H9 (cell line): ENCODE results near the gene HSPE1. TPM values are rescaled to one million over a fixed set of nuclear protein-coding genes. Genes with fewer than 3 reads are reported as not detected.

Experiments
- DNase-seq: peaks from one replicate; pipeline ENCODE4 v3.0.0-alpha.2; 2017
- H2AFZ ChIP-seq: one replicate; pipeline ENCODE4 v1.6.1; 2013; ENCODE audit warnings: mild to moderate bottlenecking, low read length, control low read depth, moderate library complexity
- H2AK5ac ChIP-seq: 2 replicates; pipeline ENCODE4 v1.6.1; 2013; ENCODE audit warnings: low read length, control low read depth, mixed read lengths; ENCODE audit not compliant: insufficient read length
- H2BK120ac ChIP-seq: one replicate; pipeline ENCODE4 v1.6.1; 2013; ENCODE audit warnings: low read depth, mild to moderate bottlenecking, low read length, control low read depth, inconsistent platforms; ENCODE audit not compliant: poor library complexity, severe bottlenecking
- H2BK12ac ChIP-seq: 2 replicates; pipeline ENCODE4 v1.6.1; 2013; ENCODE audit warnings: low read length, control low read depth, mixed read lengths, low read depth; ENCODE audit not compliant: insufficient read length
- H2BK15ac ChIP-seq: 2 replicates; pipeline ENCODE4 v1.6.1; 2013; ENCODE audit warnings: low read depth, low read length, control low read depth
- H2BK20ac ChIP-seq: one replicate; pipeline ENCODE4 v1.6.1; 2013; ENCODE audit warnings: low read depth, mild to moderate bottlenecking, low read length, control low read depth, inconsistent platforms; ENCODE audit not compliant: poor library complexity, severe bottlenecking
- H2BK5ac ChIP-seq: 2 replicates; pipeline ENCODE4 v1.6.1; 2013; ENCODE audit warnings: low read length, control low read depth, mixed read lengths; ENCODE audit not compliant: insufficient read length
- H3K14ac ChIP-seq: 2 replicates; pipeline ENCODE4 v1.6.1; 2013; ENCODE audit warnings: low read length, control low read depth; ENCODE audit not compliant: insufficient read depth
- H3K18ac ChIP-seq: 2 replicates; pipeline ENCODE4 v1.6.1; 2013; ENCODE audit warnings: low read depth, mild to moderate bottlenecking, mixed read lengths, low read length, control low read depth; ENCODE audit not compliant: insufficient read length
- H3K23ac ChIP-seq: 2 replicates; pipeline ENCODE4 v1.6.1; 2013; ENCODE audit warnings: low read length, control low read depth, mixed read lengths, low read depth; ENCODE audit not compliant: insufficient read length
- H3K23me2 ChIP-seq: 2 replicates; pipeline ENCODE4 v1.6.1; 2013; ENCODE audit warnings: low read depth, mild to moderate bottlenecking, mixed read lengths, low read length, control low read depth; ENCODE audit not compliant: insufficient read length, poor library complexity, severe bottlenecking
- H3K27ac ChIP-seq: 2 replicates; pipeline ENCODE4 v1.5.1; 2013; ENCODE audit warnings: low read length, control low read depth, mixed read lengths, low read depth; ENCODE audit not compliant: insufficient read length
- H3K27me3 ChIP-seq: 2 replicates; pipeline ENCODE4 v1.6.1; 2013; ENCODE audit warnings: low read length, control low read depth, inconsistent platforms; ENCODE audit not compliant: insufficient read depth
- H3K4ac ChIP-seq: 2 replicates; pipeline ENCODE4 v1.6.1; 2013; ENCODE audit warnings: low read depth, mild to moderate bottlenecking, control low read depth, inconsistent platforms, low read length, moderate library complexity
- H3K4me1 ChIP-seq: 2 replicates; pipeline ENCODE4 v1.6.1; 2013; ENCODE audit warnings: low read length, control low read depth, inconsistent platforms; ENCODE audit not compliant: insufficient read depth
- H3K4me2 ChIP-seq: 2 replicates; pipeline ENCODE4 v1.6.1; 2013; ENCODE audit warnings: low read length, control low read depth, mixed read lengths; ENCODE audit not compliant: insufficient read length, insufficient read depth
- H3K56ac ChIP-seq: 2 replicates; pipeline ENCODE4 v1.6.1; 2013; ENCODE audit warnings: low read depth, mild to moderate bottlenecking, mixed read lengths, low read length, control low read depth; ENCODE audit not compliant: insufficient read length
- H3K79me1 ChIP-seq: 2 replicates; pipeline ENCODE4 v1.6.1; 2013; ENCODE audit warnings: low read depth, mild to moderate bottlenecking, moderate library complexity, low read length, control low read depth, inconsistent platforms; ENCODE audit not compliant: insufficient read depth, poor library complexity, severe bottlenecking
- H3K79me2 ChIP-seq: 2 replicates; pipeline ENCODE4 v1.6.1; 2013; ENCODE audit warnings: low read length, control low read depth, inconsistent platforms; ENCODE audit not compliant: insufficient read depth
- H3K9ac ChIP-seq: 2 replicates; pipeline ENCODE4 v1.6.1; 2013; ENCODE audit warnings: low read length, control low read depth, mixed read lengths; ENCODE audit not compliant: insufficient read length; ENCODE audit errors: extremely low read depth
- H3K9me3 ChIP-seq: one replicate; pipeline ENCODE4 v1.6.1; 2013; ENCODE audit warnings: low read depth, low read length, inconsistent platforms; ENCODE audit not compliant: control insufficient read depth
- H3T11ph ChIP-seq: one replicate; pipeline ENCODE4 v1.6.1; 2013; ENCODE audit warnings: mild to moderate bottlenecking, low read length, control low read depth, inconsistent platforms
- H4K20me1 ChIP-seq: one replicate; pipeline ENCODE4 v1.6.1; 2013; ENCODE audit not compliant: control insufficient read depth, insufficient read length, insufficient read depth
- H4K5ac ChIP-seq: 2 replicates; pipeline ENCODE4 v1.6.1; 2013; ENCODE audit warnings: low read depth, mild to moderate bottlenecking, mixed read lengths, low read length, control low read depth; ENCODE audit not compliant: insufficient read length
- H4K8ac ChIP-seq: replicated peaks from 2 replicates; pipeline ENCODE4 v1.6.1; 2013; ENCODE audit warnings: low read length, control low read depth, mixed read lengths, low read depth; ENCODE audit not compliant: insufficient read length
- H4K91ac ChIP-seq: 2 replicates; pipeline ENCODE4 v1.6.1; 2013; ENCODE audit warnings: low read depth, mild to moderate bottlenecking, moderate library complexity, mixed read lengths, low read length, control low read depth; ENCODE audit not compliant: insufficient read length
- H3K27ac Mint-ChIP-seq, 3 experiments: 2 replicates in 2 of 3; 3 replicates in 1 of 3; pipeline ENCODE4 v1.8.0; 2020 to 2021; ENCODE audit warnings: mixed read lengths in 3 of 3, mild to moderate bottlenecking in 1 of 3, moderate library complexity in 1 of 3
- H3K27me3 Mint-ChIP-seq: 2 replicates; pipeline ENCODE4 v1.8.0; 2021; ENCODE audit warnings: low read depth, mild to moderate bottlenecking, moderate library complexity, mixed read lengths
- H3K36me3 Mint-ChIP-seq, 3 experiments: 2 replicates in 2 of 3; 3 replicates in 1 of 3; pipeline ENCODE4 v1.8.0; 2020 to 2021; ENCODE audit warnings: low read depth in 3 of 3, mixed read lengths in 3 of 3; ENCODE audit not compliant: insufficient read depth in 1 of 3
- H3K4me1 Mint-ChIP-seq, 2 experiments: 2 replicates each; pipeline ENCODE4 v1.8.0; 2020; ENCODE audit warnings: mixed read lengths in 2 of 2
- H3K4me3 Mint-ChIP-seq, 2 experiments: 2 replicates in 1 of 2; 3 replicates in 1 of 2; pipeline ENCODE4 v1.8.0; 2020 to 2021; ENCODE audit warnings: mild to moderate bottlenecking in 2 of 2, mixed read lengths in 2 of 2, moderate library complexity in 1 of 2
- H3K9me3 Mint-ChIP-seq, 2 experiments: 2 replicates in 1 of 2; 3 replicates in 1 of 2; pipeline ENCODE4 v1.8.0; 2020; ENCODE audit warnings: mild to moderate bottlenecking in 2 of 2, mixed read lengths in 2 of 2, moderate library complexity in 1 of 2
- WGBS: extraction: QIAGEN DNeasy Blood & Tissue Kit; methylation state at CpG from one replicate; pipeline ENCODE4 v1.1.7; 2013; ENCODE audit warnings: missing lambda C conversion rate, low lambda C conversion rate, mixed read lengths; ENCODE audit not compliant: insufficient read length; ENCODE audit errors: extremely low coverage; 5-methylcytosine and 5-hydroxymethylcytosine counted together
- total RNA-seq: library from RNA; stranded (reverse); gene quantifications from 2 replicates; pipeline ENCODE4 v1.2.1, GENCODE V29; 2021
- TF ChIP-seq, protein P1 (sequence below): fragments of 200-600 bp; sonication (generic); conservative IDR thresholded peaks from 3 replicates; pipeline ENCODE4 v1.8.0; 2021; ENCODE audit warnings: antibody characterized with exemption, mild to moderate bottlenecking

Gene HSPE1
- total RNA-seq, 1 experiment from 2014 or later: 347 TPM

DNA sequence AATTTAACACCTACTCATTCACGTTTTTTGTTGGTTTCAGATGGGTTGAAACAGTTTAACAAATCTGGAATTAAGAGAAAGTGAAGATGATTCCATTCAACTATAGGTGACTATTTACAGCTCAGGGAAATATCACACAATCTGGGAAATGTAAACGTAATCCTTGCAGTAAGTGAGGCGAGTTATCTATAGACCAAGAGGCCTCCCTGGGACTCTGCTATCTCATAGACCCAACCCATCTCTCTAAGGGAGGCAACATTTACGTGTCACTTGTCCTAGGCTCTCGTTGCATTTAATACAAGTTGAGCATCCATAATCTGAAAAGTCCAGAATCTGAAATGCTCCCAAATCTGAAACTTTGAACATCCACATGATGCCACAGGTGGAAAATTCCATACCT is 13.7 kb downstream of the HSPE1 start:
- H2BK20ac ChIP-seq: no peak overlapping the region
- no peak overlapping the region for H3K56ac ChIP-seq
- DNase-seq: no peak
- Mint-ChIP-seq H3K27ac (no peak overlapping the region), H3K4me3 (no peak overlapping the region), H3K27me3 (no peaks in the 10 kb centered on the region; the same call in 1 of the 2 replicates), H3K9me3 (no peaks in the 10 kb centered on the region), H3K4me1 (peaks cover 15 to 23% of the 10 kb centered on the region in 2 experiments), H3K36me3 (peaks cover 0 to 3% (median 1%) of the 10 kb centered on the region in 3 experiments; a peak in 2 of 7 replicates)
- H2AK5ac ChIP-seq: no peak overlapping the region
- no peaks in the 10 kb centered on the region for H3K27me3 ChIP-seq
- no peak overlapping the region for H4K8ac ChIP-seq
- H2BK120ac ChIP-seq: no peak overlapping the region
- H3K14ac ChIP-seq: no peak overlapping the region
- peaks cover 7% of the 10 kb centered on the region for H3K23me2 ChIP-seq
- no peaks in the 10 kb centered on the region for H3K79me1 ChIP-seq
- no peak overlapping the region for H2BK15ac ChIP-seq
- H3K9me3 ChIP-seq: no peaks in the 10 kb centered on the region
- H3T11ph ChIP-seq: no peak overlapping the region
- no peak overlapping the region for H2AFZ ChIP-seq
- H2BK12ac ChIP-seq: no peak overlapping the region
- H3K27ac ChIP-seq: no peak overlapping the region
- no peak overlapping the region for H4K91ac ChIP-seq
- WGBS: no CpG with 5 or more reads among the region's 5 CpGs
- H3K9ac ChIP-seq: no peak overlapping the region
- H4K5ac ChIP-seq: no peak overlapping the region
- peaks cover 16% of the 10 kb centered on the region; the same call in 1 of the 2 replicates for H3K79me2 ChIP-seq
- H3K4me1 ChIP-seq: 0 out of 2 replicates have a peak, but pooled peaks cover 3% of the 10 kb centered on the region
- H3K23ac ChIP-seq: no peak overlapping the region
- H4K20me1 ChIP-seq: no peaks in the 10 kb centered on the region
- H3K4ac ChIP-seq: no peak overlapping the region
- H2BK5ac ChIP-seq: no peak overlapping the region
- H3K18ac ChIP-seq: no peak overlapping the region
- no peak overlapping the region for H3K4me2 ChIP-seq
- TF ChIP-seq, protein P1, sequence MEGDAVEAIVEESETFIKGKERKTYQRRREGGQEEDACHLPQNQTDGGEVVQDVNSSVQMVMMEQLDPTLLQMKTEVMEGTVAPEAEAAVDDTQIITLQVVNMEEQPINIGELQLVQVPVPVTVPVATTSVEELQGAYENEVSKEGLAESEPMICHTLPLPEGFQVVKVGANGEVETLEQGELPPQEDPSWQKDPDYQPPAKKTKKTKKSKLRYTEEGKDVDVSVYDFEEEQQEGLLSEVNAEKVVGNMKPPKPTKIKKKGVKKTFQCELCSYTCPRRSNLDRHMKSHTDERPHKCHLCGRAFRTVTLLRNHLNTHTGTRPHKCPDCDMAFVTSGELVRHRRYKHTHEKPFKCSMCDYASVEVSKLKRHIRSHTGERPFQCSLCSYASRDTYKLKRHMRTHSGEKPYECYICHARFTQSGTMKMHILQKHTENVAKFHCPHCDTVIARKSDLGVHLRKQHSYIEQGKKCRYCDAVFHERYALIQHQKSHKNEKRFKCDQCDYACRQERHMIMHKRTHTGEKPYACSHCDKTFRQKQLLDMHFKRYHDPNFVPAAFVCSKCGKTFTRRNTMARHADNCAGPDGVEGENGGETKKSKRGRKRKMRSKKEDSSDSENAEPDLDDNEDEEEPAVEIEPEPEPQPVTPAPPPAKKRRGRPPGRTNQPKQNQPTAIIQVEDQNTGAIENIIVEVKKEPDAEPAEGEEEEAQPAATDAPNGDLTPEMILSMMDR: no peak
